ENCODE measurements around the gene HECTD3. TPM values are rescaled to one million over a fixed set of nuclear protein-coding genes. Genes with fewer than 3 reads are reported as not detected.

The HECTD3 gene
- total and polyA plus RNA-seq, 2 of the 4 experiments (the other 2 are of a cell fraction), result 12.2 to 39.5 TPM

GRCh38 chr1:45032837-45033236 is 21.7 kb upstream of the HECTD3 start:
- no peaks in the 10 kb centered on the region; the same call in 1 of the 2 replicates for H3K9me1 ChIP-seq (ENCODE audit: insufficient read depth, low read length)
- H3K23ac ChIP-seq (ENCODE audit: low read depth, low read length), result no peak overlapping the region
- ATAC-seq (ENCODE audit: low read depth) (no peak), DNase-seq (no peak)
- H3K4me2 ChIP-seq (ENCODE audit: low read depth, low read length), result no peak overlapping the region
- no peak overlapping the region for H4K91ac ChIP-seq (ENCODE audit: insufficient read depth, low read depth, low read length)
- no peak overlapping the region for H3K4me3 ChIP-seq (ENCODE audit: insufficient read depth, low read depth, low read length)
- no peak overlapping the region for H4K8ac ChIP-seq (ENCODE audit: low read depth in 2 of 2, low read length in 2 of 2)
- in situ Hi-C loops (cut with MboI; ENCODE audit: low sequenced_read_pairs), result no loop called here
- H2AK9ac ChIP-seq (replicated peaks; ENCODE audit: low read depth, low read length, poor library complexity), result no peak overlapping the region
- H3K79me1 ChIP-seq (ENCODE audit: low read depth in 1 of 2, low read length in 2 of 2), result no peaks in the 10 kb centered on the region
- no peak overlapping the region for H3K14ac ChIP-seq (replicated peaks; ENCODE audit: low read depth, low read length)
- H4K5ac ChIP-seq (ENCODE audit: low read depth, low read length), result no peak overlapping the region
- TF ChIP-seq CHD1 (IDR thresholded peaks at IDR 0.05; ENCODE audit: low read depth, low read length) (no peak), BHLHE40 (IDR thresholded peaks at IDR 0.05; ENCODE audit: low read depth, low read length) (no peak), RCOR1 (IDR thresholded peaks at IDR 0.05; ENCODE audit: insufficient replicate concordance, low read length) (no peak), RFX5 (IDR thresholded peaks at IDR 0.05; ENCODE audit: low read depth, low read length) (no peak), RAD21 (IDR thresholded peaks at IDR 0.05; ENCODE audit: low read length) (no peak), CTCF (conservative IDR thresholded peaks at IDR 0.05; ENCODE audit: low read depth, low read length) (no peak), ELK1 (IDR thresholded peaks at IDR 0.05; ENCODE audit: borderline replicate concordance, low read depth, low read length) (no peak), MXI1 (IDR thresholded peaks at IDR 0.05; ENCODE audit: borderline replicate concordance, low read depth, low read length) (no peak), SMC3 (IDR thresholded peaks at IDR 0.05; ENCODE audit: low read depth, low read length) (no peak), POLR2A (IDR thresholded peaks at IDR 0.05; ENCODE audit: low read depth, low read length) (no peak), NFE2L2 (IDR thresholded peaks at IDR 0.05; ENCODE audit: low read depth, low read length) (no peak), MAZ (IDR thresholded peaks at IDR 0.05; ENCODE audit: borderline replicate concordance, low read depth, low read length) (no peak), MAFK (IDR thresholded peaks at IDR 0.05; ENCODE audit: low read depth, low read length) (no peak), USF2 (IDR thresholded peaks at IDR 0.05; ENCODE audit: low read depth, low read length) (no peak), FOS (IDR thresholded peaks at IDR 0.05; ENCODE audit: low read depth, low read length) (no peak), CEBPB (IDR thresholded peaks at IDR 0.05; ENCODE audit: low read depth, low read length) (no peak)
- H3K9ac ChIP-seq (ENCODE audit: low read depth, low read length), result no peak overlapping the region
- BruUV-seq (replicated peaks), result no TSS peak
- no peaks in the 10 kb centered on the region for H3K36me3 ChIP-seq (ENCODE audit: control insufficient read depth, insufficient read depth, low read length)
- peaks cover 4% of the 10 kb centered on the region; the same call in 1 of the 2 replicates for H3K27me3 ChIP-seq (ENCODE audit: control insufficient read depth, insufficient read depth, low read length)
- H2BK15ac ChIP-seq (ENCODE audit: low read depth, low read length), result no peak overlapping the region
- no peak overlapping the region for H2AFZ ChIP-seq (replicated peaks; ENCODE audit: low read length, poor library complexity)
- no peak overlapping the region for H2BK5ac ChIP-seq (ENCODE audit: low read depth, low read length, poor library complexity, severe bottlenecking)
- dilution Hi-C loops (cut with HindIII; ENCODE audit: low sequenced_read_pairs, unreplicated experiment), result no loop called here
- ChIA-PET CTCF (interaction anchor here (0.6 kb wide), 1 partner anchor 20 kb away, joined by 3 read pairs; no protein-coding TSS in a partner anchor), POLR2A (ENCODE audit: unreplicated experiment) (no interaction called here)
- H3K56ac ChIP-seq (ENCODE audit: extremely low read depth, insufficient read depth, low read length), result no peak overlapping the region
- no peak overlapping the region for H3K27ac ChIP-seq (ENCODE audit: insufficient read depth, low read length)
- H2AK5ac ChIP-seq (ENCODE audit: low read depth, low read length), result no peak overlapping the region
- H4K20me1 ChIP-seq (ENCODE audit: insufficient read depth, low read length), result no peaks in the 10 kb centered on the region
- no peaks in the 10 kb centered on the region for H3K4me1 ChIP-seq (ENCODE audit: control insufficient read depth, insufficient read depth, low read length)
- no peaks in the 10 kb centered on the region for H3K9me3 ChIP-seq (ENCODE audit: control insufficient read depth, insufficient read depth, low read length)
- no peak overlapping the region for H3K4ac ChIP-seq (ENCODE audit: low read depth, low read length)
- H2BK120ac ChIP-seq (ENCODE audit: low read depth, low read length), result no peak overlapping the region
- intact Hi-C loops (cut with micrococcal nuclease), result no loop called here
- H2BK20ac ChIP-seq (ENCODE audit: low read depth, low read length), result no peak overlapping the region
- no peak overlapping the region for H3K18ac ChIP-seq (ENCODE audit: low read depth, low read length)
- WGBS, 2 experiments (ENCODE audit: extremely low coverage in 2 of 2, insufficient read length in 1 of 2), result no CpG with 5 or more reads among the region's 2 CpGs

Measured in IMR-90 (cell line).